HFFc6 (cell line): ENCODE data around the gene RPRD2. TPM values are rescaled to one million over a fixed set of nuclear protein-coding genes. Genes with fewer than 3 reads are reported as not detected.

Experiments used
- DNase-seq: peaks from one replicate; pipeline ENCODE4 v3.0.0-alpha.2; 2018
- H3K27ac Mint-ChIP-seq: 2 replicates; pipeline ENCODE4 v1.8.0; 2020; ENCODE audit warnings: mild to moderate bottlenecking, mixed read lengths
- H3K27me3 Mint-ChIP-seq: 2 replicates; pipeline ENCODE4 v1.8.0; 2021; ENCODE audit warnings: mild to moderate bottlenecking, moderate library complexity, mixed read lengths; ENCODE audit not compliant: insufficient read depth
- H3K36me3 Mint-ChIP-seq: 2 replicates; pipeline ENCODE4 v1.8.0; 2021; ENCODE audit warnings: low read depth, mixed read lengths
- H3K4me1 Mint-ChIP-seq: 2 replicates; pipeline ENCODE4 v1.8.0; 2020; ENCODE audit warnings: low read depth, mixed read lengths
- H3K4me3 Mint-ChIP-seq: 2 replicates; pipeline ENCODE4 v1.8.0; 2020; ENCODE audit warnings: mild to moderate bottlenecking, moderate library complexity, mixed read lengths
- H3K9me3 Mint-ChIP-seq: 2 replicates; pipeline ENCODE4 v1.8.0; 2020; ENCODE audit warnings: mild to moderate bottlenecking, mixed read lengths
- total RNA-seq, 6 experiments: library from RNA; stranded (reverse); fragmentation: NEBNext Ultra II Directional; extraction: Animal tissue kit (Norgen Biotek cat#: 25700); gene quantifications; 2 replicates in 1 of 6; 3 replicates in 5 of 6; pipeline ENCODE4 v1.2.3, GENCODE V29; 2021
- TF ChIP-seq, protein P1 (sequence below): fragments of 200-600 bp; sonication (generic); IDR thresholded peaks from 2 replicates; pipeline ENCODE4 v1.5.0; 2021; ENCODE audit warnings: antibody characterized with exemption, mild to moderate bottlenecking

The RPRD2 gene
- total RNA-seq, 6 experiments from 2014 or later = 24.0 to 27.9 (median 25.7) TPM

GRCh38 chr1:150486966-150487762 lies 123.2 kb downstream of the RPRD2 start, which contains the start of gene TARS2:
TARS2 (plus strand) TSS chr1:150487419; CDS start chr1:150487451, 32 bp downstream.
- H3K27me3 Mint-ChIP-seq = peaks cover 1% of the 10 kb centered on the region; the same call in 1 of the 2 replicates
- TF ChIP-seq, protein P1, sequence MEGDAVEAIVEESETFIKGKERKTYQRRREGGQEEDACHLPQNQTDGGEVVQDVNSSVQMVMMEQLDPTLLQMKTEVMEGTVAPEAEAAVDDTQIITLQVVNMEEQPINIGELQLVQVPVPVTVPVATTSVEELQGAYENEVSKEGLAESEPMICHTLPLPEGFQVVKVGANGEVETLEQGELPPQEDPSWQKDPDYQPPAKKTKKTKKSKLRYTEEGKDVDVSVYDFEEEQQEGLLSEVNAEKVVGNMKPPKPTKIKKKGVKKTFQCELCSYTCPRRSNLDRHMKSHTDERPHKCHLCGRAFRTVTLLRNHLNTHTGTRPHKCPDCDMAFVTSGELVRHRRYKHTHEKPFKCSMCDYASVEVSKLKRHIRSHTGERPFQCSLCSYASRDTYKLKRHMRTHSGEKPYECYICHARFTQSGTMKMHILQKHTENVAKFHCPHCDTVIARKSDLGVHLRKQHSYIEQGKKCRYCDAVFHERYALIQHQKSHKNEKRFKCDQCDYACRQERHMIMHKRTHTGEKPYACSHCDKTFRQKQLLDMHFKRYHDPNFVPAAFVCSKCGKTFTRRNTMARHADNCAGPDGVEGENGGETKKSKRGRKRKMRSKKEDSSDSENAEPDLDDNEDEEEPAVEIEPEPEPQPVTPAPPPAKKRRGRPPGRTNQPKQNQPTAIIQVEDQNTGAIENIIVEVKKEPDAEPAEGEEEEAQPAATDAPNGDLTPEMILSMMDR = peak; percentile 70
- peak; percentile 100 for DNase-seq
- no peaks in the 10 kb centered on the region for H3K9me3 Mint-ChIP-seq
- peaks cover 39% of the 10 kb centered on the region for H3K4me1 Mint-ChIP-seq
- peak within 1 kb of the TSS; percentile 92 for H3K27ac Mint-ChIP-seq
- H3K4me3 Mint-ChIP-seq = peak within 1 kb of the TSS; percentile 92
- peaks cover 6% of the 10 kb centered on the region for H3K36me3 Mint-ChIP-seq

DNA sequence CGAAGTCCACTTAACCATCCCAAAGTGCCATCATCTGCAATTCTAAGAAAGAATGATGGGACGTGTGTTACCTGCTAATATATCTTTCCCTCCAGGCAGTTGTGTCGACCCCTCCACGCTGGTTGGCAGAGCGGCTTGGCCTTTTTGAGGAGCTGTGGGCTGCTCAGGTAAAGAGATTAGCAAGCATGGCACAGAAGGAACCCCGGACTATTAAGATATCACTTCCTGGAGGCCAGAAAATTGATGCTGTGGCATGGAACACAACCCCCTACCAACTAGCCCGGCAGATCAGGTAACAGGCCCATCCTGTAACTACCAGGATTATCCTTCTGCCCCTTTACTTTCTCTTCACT lies 123.8 kb downstream of the RPRD2 start:
- H3K9me3 Mint-ChIP-seq = no peaks in the 10 kb centered on the region
- TF ChIP-seq, protein P1 = no peak
- peaks cover 39% of the 10 kb centered on the region for H3K4me1 Mint-ChIP-seq
- peak overlapping the region; percentile 92 for H3K4me3 Mint-ChIP-seq
- H3K27ac Mint-ChIP-seq = peak overlapping the region; percentile 92
- peaks cover 1% of the 10 kb centered on the region; the same call in 1 of the 2 replicates for H3K27me3 Mint-ChIP-seq
- peaks cover 6% of the 10 kb centered on the region for H3K36me3 Mint-ChIP-seq
- no peak for DNase-seq

- no peaks in the 10 kb centered on the region for H3K9me3 Mint-ChIP-seq
- DNase-seq = no peak
- TF ChIP-seq, protein P1 = no peak
- H3K4me3 Mint-ChIP-seq = no peak overlapping the region
- no peak overlapping the region for H3K27ac Mint-ChIP-seq
- H3K27me3 Mint-ChIP-seq = no peaks in the 10 kb centered on the region
- H3K4me1 Mint-ChIP-seq = peaks cover 7% of the 10 kb centered on the region
- peaks cover 18% of the 10 kb centered on the region for H3K36me3 Mint-ChIP-seq
These were observed 129.2 kb downstream of the RPRD2 start for GRCh38 chr1:150493175-150493574.

- TF ChIP-seq, protein P1 = no peak
- H3K27me3 Mint-ChIP-seq = no peaks in the 10 kb centered on the region
- peaks cover 25% of the 10 kb centered on the region; the same call in 1 of the 2 replicates for H3K36me3 Mint-ChIP-seq
- no peaks in the 10 kb centered on the region for H3K9me3 Mint-ChIP-seq
- no peak overlapping the region for H3K4me3 Mint-ChIP-seq
- DNase-seq = no peak
- H3K4me1 Mint-ChIP-seq = no peaks in the 10 kb centered on the region
- H3K27ac Mint-ChIP-seq = no peak overlapping the region
These were observed 134.4 kb downstream of the RPRD2 start for GRCh38 chr1:150498342-150498741.

GRCh38 chr1:150505431-150505830 lies 141.5 kb downstream of the RPRD2 start:
- Mint-ChIP-seq H3K4me3 (no peak overlapping the region), H3K9me3 (no peaks in the 10 kb centered on the region), H3K27ac (0 out of 2 replicates have a peak overlapping the region, but pooled peaks have one; percentile 8), H3K4me1 (peaks cover 22% of the 10 kb centered on the region), H3K27me3 (no peaks in the 10 kb centered on the region), H3K36me3 (peaks cover 22% of the 10 kb centered on the region)
- TF ChIP-seq, protein P1 = no peak
- DNase-seq = no peak
